Fibroblast of pulmonary artery (primary cell): Measurements from ENCODE around the gene SPINK8.

Experiments used
- DNase-seq: peaks from one replicate; pipeline ENCODE4 v3.0.0-alpha.2; 2010; ENCODE audit warnings: low read depth
- H3K4me3 ChIP-seq: replicated peaks from 2 replicates; pipeline ENCODE4 v1.5.1; 2011; ENCODE audit warnings: low read depth, mild to moderate bottlenecking, control low read depth, low read length, moderate library complexity
- CTCF ChIP-seq: IDR thresholded peaks from 2 replicates; pipeline ENCODE4 v1.5.1; 2011; ENCODE audit warnings: mild to moderate bottlenecking, control low read depth, low read length, inconsistent platforms; ENCODE audit errors: missing control alignments

SPINK8 gene

DNA sequence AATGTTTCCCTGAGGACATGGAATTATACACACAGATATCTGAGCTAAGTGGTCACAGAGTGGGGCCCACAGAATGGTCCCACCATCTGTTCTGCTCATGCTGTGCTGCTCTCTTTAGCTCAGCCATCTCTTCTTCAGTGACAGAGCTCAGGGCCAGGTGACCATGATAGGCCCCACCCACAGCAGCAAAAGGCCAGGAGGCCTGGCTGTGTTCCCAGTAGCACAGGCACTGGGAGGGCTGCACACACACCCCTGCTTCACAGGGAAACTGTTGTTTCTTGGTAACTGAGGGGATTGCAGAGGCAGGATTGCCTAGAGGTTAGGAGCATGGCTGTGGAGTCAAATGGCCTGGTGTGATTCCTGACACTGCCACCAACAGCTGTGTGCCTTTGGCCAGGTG, 33.7 kb upstream of the SPINK8 start:
- no peak for TF ChIP-seq CTCF
- H3K4me3 ChIP-seq = no peak overlapping the region
- DNase-seq = peak; percentile 1

GRCh38 chr3:48364840-48365239, 31.4 kb upstream of the SPINK8 start:
- TF ChIP-seq CTCF = no peak
- DNase-seq = no peak
- H3K4me3 ChIP-seq = no peak overlapping the region

DNA sequence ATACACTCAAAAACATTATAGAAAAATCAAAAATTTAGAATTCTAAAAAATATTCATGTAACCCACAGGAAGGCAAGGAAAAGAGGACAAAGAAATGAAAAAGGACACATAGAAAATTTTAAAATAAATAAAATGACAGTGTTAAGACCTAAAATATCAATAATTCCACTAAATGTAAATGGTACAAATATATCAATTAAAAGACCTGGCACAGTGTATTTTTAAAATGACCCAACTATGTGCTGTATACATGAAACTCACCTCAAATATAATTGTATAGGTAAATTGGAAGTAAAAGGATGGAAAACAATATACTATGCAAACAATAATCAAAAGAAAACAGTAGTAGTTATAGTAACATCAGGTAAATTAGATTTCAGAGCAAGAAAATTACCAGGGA, 28.5 kb upstream of the SPINK8 start:
- no peak for TF ChIP-seq CTCF
- H3K4me3 ChIP-seq = no peak overlapping the region
- no peak for DNase-seq

GRCh38 chr3:48356419-48356818, 23.0 kb upstream of the SPINK8 start:
- no peak for TF ChIP-seq CTCF
- no peak overlapping the region for H3K4me3 ChIP-seq
- no peak for DNase-seq

GRCh38 chr3:48353987-48354386, 20.5 kb upstream of the SPINK8 start:
- DNase-seq = no peak
- no peak for TF ChIP-seq CTCF
- H3K4me3 ChIP-seq = no peak overlapping the region

DNA sequence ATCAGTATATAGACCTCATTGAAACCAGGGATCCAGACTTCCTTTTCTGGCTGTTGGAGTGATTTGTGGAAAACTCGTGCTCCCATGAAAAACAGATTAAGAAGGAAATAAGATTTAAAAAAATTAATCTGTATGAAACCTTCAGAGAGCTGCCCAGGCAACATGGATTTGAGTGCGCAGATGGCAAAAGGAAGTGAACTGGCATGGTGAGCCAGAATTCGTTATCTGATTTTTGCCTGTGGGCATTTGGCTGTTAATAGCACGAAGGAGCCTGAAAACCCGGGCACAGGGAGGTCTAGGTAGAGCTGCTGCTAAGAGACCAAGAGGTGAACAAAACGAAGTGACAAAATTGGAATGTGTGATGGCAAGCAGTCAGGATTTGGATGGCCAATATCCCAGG, 19.1 kb upstream of the SPINK8 start:
- no peak overlapping the region for H3K4me3 ChIP-seq
- DNase-seq = no peak
- TF ChIP-seq CTCF = no peak

DNA sequence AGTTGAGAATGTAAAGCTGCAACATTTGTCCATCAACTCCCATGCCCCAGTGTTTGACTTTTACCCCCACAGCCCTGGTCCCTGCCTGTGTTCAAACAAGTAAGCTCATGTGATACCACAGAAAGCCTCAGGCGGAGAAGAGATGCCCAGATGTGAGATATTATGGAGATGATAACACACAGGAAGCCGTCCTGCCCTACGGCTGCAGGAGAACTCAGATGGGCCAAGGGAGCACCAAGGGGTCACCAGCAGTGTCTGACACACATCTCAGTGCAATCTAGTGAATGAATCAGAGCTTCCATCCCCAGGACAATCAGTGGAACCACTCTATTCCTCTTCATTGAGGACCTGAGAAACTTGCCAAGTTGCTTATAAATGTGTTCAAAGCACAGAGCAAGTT, 14.0 kb upstream of the SPINK8 start:
- no peak overlapping the region for H3K4me3 ChIP-seq
- no peak for DNase-seq
- TF ChIP-seq CTCF = no peak
